Stimulated activated CD4-positive, alpha-beta T cell treated with anti-CD3 and anti-CD28 coated beads, Interleukin-1b, Interleukin-23, amount 100 ng/mL, for 1 hour (primary cell): ENCODE results near the gene OPN3.

Experiments
- DNase-seq, 2 donors: peaks; one replicate each; pipeline ENCODE4 v3.0.0-alpha.2; 2020; ENCODE audit warnings: low read depth in 2 of 2

OPN3 gene

GRCh38 chr1:241617426-241617825, 22.7 kb downstream of the OPN3 start:
- no peak for DNase-seq

- no peak for DNase-seq
Observed at GRCh38 chr1:241615043-241615974, 24.9 kb downstream of the OPN3 start.

- DNase-seq = no peak
Observed at GRCh38 chr1:241614572-241614971, 25.6 kb downstream of the OPN3 start.

- no peak for DNase-seq
Observed at GRCh38 chr1:241614144-241614543, 26.0 kb downstream of the OPN3 start.

- DNase-seq = no peak
Observed at GRCh38 chr1:241612533-241613477, 27.4 kb downstream of the OPN3 start.

GRCh38 chr1:241611736-241612135, 28.4 kb downstream of the OPN3 start:
- DNase-seq = no peak

- DNase-seq = no peak
Observed at GRCh38 chr1:241611063-241611462, 29.1 kb downstream of the OPN3 start.

- no peak for DNase-seq
Observed at GRCh38 chr1:241610056-241610815, 29.9 kb downstream of the OPN3 start.

- DNase-seq = no peak
Observed at GRCh38 chr1:241608379-241609033, 31.7 kb downstream of the OPN3 start.

GRCh38 chr1:241607497-241607896, 32.7 kb downstream of the OPN3 start:
- DNase-seq = no peak

- DNase-seq = no peak
Observed at GRCh38 chr1:241606544-241606943, 33.6 kb downstream of the OPN3 start.

GRCh38 chr1:241605146-241605805, 34.9 kb downstream of the OPN3 start:
- no peak for DNase-seq

GRCh38 chr1:241603731-241604245, 36.4 kb downstream of the OPN3 start:
- DNase-seq = no peak

- no peak for DNase-seq
Observed at GRCh38 chr1:241600496-241600901, 39.7 kb downstream of the OPN3 start.

- DNase-seq = no peak
Observed at GRCh38 chr1:241598249-241598648, 41.9 kb downstream of the OPN3 start.

- DNase-seq = no peak
Observed at GRCh38 chr1:241596633-241597032, 43.5 kb downstream of the OPN3 start.

GRCh38 chr1:241593186-241593585, 47.0 kb downstream of the OPN3 start:
- no peak for DNase-seq

GRCh38 chr1:241592273-241592958, 47.8 kb downstream of the OPN3 start:
- no peak for DNase-seq

GRCh38 chr1:241591736-241592135, 48.4 kb downstream of the OPN3 start:
- DNase-seq = no peak

GRCh38 chr1:241591317-241591716, 48.9 kb downstream of the OPN3 start:
- DNase-seq = no peak
